HG03097 (cell line): ENCODE data around the gene BRICD5.

Source experiments
- ATAC-seq: cut with Tn5 transposase; IDR thresholded peaks from one replicate; pipeline ENCODE4 v1.9.1; 2021; ENCODE audit not compliant: unreplicated experiment, low FRiP score

The BRICD5 gene

DNA sequence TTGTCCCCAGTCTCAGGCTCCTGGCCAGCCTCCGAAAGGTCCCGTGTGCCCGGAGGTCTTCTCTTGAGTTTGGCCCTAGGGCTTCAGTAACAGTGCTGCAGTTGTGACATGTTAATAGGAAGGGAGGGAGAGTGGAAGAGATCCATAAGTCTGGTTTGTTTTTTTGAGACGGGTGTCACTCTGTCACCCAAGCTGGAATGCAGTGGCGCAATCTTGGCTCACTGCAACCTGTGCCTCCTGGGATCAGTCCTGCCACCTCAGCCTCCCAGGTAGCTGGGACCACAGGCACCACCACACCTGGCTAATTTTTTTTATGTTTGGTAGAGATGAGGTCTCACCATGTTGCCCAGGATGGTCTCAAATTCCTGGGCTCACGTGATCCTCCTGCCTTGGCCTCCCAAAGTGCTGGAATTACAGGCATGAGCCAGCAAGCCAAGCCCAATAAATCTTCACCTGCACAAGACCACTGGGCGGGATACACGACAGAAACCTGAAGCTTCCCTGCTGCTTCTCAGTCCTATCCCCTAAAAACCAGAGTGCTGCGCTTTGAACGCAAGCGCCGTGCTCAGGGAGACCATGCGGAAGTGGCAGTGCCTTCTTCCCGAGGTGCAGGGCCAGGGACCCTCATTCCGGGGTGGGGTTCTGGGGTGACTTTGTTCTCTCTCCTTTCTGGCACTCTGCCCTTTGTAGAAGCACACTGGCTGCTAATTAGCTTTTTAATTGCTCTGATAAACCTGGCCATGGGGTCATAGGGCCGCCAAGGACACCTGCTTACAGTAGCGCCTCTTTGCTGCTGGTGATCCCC lies 44.2 kb downstream of the BRICD5 start:
- no peak for ATAC-seq

DNA sequence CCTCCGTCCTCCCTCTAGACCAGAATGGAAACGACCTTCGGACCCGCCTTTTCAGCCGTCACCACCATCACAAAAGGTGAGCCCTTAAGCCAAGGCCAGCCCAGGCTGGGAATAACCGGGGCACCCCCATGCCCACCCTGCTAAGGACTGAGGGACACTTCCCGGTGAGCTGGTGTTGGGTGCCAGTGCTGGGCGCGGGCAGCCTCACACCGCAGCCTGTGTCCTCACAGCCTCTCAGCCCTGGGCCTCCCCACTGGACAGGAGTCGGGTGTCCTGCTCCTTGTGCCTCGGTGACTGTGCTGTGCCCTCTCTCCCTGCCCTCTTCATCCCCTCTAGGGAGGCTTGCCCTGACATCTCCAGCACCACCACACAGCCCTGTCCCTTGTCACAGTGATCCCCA lies 44.8 kb downstream of the BRICD5 start:
- ATAC-seq = no peak

DNA sequence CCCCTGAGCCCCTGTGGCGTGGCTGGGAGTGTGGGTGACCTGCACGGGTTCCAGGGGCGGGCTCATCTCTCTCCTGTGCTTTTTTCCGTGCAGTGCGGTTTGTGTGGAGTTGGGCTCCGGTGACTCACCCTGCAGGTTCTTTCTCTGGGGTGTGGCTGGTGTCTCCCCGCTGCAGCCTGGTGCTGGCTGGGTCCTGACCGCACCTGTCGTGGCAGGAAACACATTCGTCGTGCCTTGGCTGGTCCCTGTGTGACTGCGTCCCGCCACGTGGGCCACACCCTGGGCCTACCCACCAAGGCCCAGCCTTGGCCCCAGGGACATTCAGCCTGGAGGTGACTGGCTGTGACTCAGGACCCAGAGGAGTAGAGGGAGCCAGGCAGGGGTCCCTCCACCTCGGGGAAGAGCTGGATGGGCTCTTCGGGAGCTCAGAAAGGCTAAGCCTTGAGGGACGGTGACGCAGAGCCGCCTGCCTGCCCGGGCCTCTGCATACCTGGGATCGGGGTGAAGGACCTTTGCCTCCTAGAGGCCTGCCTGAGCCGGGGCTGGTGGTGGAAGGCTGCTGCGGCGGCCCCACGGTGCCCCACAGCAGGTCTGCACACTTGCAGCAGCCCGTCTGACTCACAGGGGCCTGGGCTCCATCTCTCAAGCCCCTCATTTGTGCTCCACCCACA lies 47.3 kb downstream of the BRICD5 start:
- ATAC-seq = no peak

GRCh38 chr16:2162676-2163118 lies 48.0 kb downstream of the BRICD5 start:
- no peak for ATAC-seq

DNA sequence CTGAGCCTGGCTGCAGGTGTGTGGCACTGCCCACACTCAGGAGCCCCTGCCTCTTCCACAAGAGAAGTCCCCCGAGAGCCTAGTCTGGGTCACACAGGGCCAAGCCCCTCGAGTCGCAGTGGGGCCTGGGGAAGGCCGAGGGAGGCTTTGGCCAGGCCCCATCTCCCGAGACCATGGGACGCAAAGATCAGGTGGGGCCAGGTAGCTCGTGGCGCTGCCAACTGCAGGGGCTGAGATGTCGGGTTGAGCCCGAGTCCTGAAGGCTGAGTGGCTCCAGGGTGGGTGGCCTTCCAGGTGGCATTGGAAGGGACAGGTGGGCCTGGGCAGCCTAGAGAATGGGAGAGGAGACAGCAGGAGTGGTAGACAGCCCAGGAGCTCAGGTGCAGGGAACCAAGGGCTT lies 48.8 kb downstream of the BRICD5 start:
- no peak for ATAC-seq

DNA sequence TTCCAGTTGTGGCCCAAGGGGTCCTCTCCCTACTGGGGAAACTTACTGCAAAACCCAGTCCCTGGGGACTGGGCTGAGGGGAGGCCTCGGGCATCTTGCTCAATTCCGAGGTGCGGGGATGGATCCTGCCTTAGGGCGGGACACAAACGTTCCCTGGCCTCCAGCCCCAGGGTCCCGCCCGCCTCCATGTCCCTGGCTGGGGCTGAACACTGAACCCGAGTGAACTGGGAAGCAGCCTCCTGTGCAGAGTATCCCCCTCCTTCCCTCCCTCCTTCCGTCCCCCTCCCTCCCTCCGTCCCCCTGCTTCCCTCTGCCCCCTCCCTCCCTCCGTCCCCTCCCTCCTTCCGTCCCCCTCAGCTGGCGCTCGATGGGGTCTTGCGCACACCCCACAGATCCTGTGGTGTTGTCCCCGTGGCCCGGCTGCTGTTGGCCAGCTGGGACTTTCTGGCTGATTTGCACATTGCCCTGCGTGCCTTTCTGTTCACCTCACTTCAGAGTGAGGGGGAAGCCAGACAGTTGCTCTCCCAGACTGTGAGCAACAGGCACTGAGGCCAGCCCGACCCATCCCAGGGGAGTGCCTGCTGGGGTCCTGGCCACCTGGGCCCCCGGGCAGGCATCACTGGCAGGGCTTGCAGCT lies 49.6 kb downstream of the BRICD5 start:
- no peak for ATAC-seq
